Heart left ventricle (tissue), 13 donors: ENCODE measurements around the gene CLDN24.
"Not testable (repeated sequence)": the region's sequence is repeated elsewhere in the genome, so short reads cannot be mapped to it uniquely, and the experiment has no call there.

ENCODE experiments used
- POLR2A ChIP-seq, 2 donors: fragments of 450-650 bp; IDR thresholded peaks; one replicate each; pipeline ENCODE4 v1.6.1; 2017; ENCODE audit warnings: antibody characterized with exemption in 2 of 2, mild to moderate bottlenecking in 2 of 2, moderate library complexity in 2 of 2
- TF ChIP-seq, protein P1 (sequence below), 12 donors: fragments of 200-600 bp; sonication (generic) in 4 of 12; IDR thresholded peaks; one replicate each; pipeline versions ENCODE4 v1.5.0 to v1.8.0; 2018 to 2022; ENCODE audit warnings: antibody characterized with exemption in 12 of 12, mild to moderate bottlenecking in 5 of 12
- donor health status: ischemic (EF 13 %, LVEDD 7.1; RV severe dilation, severe dysfunction).
- donor health status: DM: no; HTN: yes; CAD: no.
- donor health status: DM: no; HTN: no; CAD: no.
- donor health status: ischemic (EF 25% LVEDD 6.9; RV normal size, moderate dysfunction).
- donor health status: ischemic (EF 25% LVEDD 5.7; RV mildly dilated, moderate dysfunction).
- donor health status: ischemic (EF 35%, LVEDD 5.7; RV mildly dilated, moderate dysfunction).
- donor health status: nonischemic (EF 11% LVEDD 7.7; RV severe dilation, severe dysfunction).
- donor health status: DM: yes; HTN: yes; CAD: no.
- donor health status: PGD.
- donor health status: ischemic (EF 29% LVEDD 5.4; RV normal size, mild dysfunction).
- donor health status: nonischemic (EF 23%, LVEDD 6.1; RV moderate dilation, normal function).

DNA sequence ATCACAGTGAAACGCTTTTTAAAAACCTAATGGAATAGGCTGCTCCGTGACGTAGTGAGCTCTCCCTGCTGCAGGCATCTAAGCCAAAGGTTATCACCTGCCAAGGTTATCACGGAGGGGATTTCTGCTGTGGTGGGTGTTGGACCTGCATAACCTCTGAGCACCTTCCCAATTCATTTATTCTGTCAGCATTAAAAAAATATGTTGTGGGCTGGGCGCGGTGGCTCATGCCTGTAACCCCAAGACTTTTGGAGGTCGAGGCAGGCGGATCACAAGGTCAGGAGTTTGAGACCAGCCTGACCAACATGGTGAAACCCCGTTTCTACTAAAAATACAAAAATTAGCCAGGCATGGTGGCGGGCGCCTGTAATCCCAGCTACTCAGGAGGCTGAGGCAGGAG is 1.8 kb upstream of the CLDN24 start:
- TF ChIP-seq, protein P1, sequence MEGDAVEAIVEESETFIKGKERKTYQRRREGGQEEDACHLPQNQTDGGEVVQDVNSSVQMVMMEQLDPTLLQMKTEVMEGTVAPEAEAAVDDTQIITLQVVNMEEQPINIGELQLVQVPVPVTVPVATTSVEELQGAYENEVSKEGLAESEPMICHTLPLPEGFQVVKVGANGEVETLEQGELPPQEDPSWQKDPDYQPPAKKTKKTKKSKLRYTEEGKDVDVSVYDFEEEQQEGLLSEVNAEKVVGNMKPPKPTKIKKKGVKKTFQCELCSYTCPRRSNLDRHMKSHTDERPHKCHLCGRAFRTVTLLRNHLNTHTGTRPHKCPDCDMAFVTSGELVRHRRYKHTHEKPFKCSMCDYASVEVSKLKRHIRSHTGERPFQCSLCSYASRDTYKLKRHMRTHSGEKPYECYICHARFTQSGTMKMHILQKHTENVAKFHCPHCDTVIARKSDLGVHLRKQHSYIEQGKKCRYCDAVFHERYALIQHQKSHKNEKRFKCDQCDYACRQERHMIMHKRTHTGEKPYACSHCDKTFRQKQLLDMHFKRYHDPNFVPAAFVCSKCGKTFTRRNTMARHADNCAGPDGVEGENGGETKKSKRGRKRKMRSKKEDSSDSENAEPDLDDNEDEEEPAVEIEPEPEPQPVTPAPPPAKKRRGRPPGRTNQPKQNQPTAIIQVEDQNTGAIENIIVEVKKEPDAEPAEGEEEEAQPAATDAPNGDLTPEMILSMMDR (IDR thresholded peaks at IDR 0.05): not testable (repeated sequence)
- TF ChIP-seq POLR2A (IDR thresholded peaks at IDR 0.05): not testable (repeated sequence)
